DLD1 (cell line): ENCODE measurements around the gene METAP2.

Experiments used
- in situ Hi-C: cut with HindIII; loops from 2 replicates; pipeline ENCODE4 v1.10.0; 2017; ENCODE audit warnings: low sequenced_read_pairs

Gene METAP2

DNA sequence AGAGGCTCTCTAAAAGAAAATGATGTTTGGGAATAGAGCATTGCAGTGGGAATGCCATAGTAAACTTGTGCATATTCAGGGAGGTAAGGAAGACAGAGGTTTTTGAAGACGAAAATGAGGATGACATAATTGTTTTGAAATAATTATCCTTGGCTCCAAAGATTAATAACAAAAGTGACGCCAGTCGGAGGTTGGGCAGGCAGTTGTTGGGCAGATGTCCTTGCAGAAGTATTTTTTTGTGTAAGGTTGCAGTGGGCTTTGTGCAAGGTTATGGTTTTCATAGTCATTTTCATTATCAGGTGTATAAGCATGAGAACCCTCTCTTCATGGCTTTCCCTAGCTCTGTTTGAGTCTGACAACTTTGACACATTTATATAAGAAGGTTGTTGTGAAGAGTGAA lies 35.3 kb downstream of the METAP2 start:
- in situ Hi-C loops: no loop called here

DNA sequence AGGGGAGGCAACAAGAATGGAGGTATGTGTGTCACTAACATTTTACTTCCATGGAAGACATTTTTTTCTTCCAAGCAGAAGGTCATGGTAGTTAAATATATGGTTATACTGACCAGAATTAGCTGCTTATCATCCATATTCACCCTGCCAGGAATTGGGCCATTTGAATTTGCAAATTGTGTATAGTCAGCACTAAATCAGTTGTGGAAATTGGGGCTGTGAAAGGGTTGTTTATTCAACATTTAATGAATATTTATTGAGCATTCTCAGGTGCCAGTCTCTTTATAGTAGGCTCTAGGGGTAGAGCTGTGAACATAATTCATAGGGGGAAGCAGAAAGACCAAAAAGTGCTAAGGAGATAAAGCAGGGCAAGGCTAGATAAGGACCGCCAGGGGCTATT lies 38.0 kb downstream of the METAP2 start:
- in situ Hi-C loops: no loop called here

DNA sequence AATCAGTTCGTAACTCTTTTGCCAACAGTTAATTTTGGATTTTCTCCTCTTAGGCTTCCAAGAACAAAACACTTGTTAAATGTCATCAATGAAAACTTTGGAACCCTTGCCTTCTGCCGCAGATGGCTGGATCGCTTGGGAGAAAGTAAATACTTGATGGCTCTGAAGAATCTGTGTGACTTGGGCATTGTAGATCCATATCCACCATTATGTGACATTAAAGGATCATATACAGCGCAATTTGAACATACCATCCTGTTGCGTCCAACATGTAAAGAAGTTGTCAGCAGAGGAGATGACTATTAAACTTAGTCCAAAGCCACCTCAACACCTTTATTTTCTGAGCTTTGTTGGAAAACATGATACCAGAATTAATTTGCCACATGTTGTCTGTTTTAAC lies 39.6 kb downstream of the METAP2 start:
- in situ Hi-C loops: no loop called here

DNA sequence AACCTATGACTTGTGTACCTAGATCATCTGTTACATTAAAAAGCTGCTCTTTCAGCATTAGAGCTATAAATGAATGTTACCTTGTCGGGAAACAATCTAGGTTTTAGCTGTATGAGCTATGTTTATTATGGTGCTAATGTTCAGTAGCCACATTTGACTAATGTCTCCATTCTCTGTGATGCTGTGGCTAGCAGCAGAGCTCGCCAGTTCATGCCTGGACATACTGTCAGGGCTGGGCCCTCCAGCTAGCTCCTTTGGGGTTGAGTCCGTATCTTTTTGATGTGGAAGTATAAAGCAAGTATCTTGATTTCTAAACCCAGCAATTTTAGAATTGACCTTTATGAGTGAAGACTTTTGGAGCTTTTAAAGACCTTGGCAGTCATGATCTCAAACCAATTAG lies 41.2 kb downstream of the METAP2 start:
- in situ Hi-C loops: no loop called here

DNA sequence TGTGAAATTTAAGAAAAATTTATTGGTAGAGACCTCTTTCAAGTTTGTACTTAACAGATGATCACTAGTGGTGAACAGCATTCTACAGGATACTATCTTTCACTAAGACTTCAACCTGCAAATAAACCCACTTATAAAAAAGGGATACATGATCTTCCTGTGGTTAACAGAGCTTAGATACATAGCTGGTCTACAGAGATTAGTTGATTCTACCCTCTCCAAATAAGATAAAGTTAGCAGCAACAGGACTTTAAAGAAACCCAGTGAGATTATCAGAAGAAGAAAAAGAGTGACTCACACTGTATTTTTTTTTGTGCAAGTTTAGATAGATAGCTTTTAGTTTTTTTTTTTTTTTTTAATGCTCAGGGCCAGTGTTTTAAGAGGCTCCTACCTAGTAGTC lies 42.8 kb downstream of the METAP2 start:
- in situ Hi-C loops: no loop called here

DNA sequence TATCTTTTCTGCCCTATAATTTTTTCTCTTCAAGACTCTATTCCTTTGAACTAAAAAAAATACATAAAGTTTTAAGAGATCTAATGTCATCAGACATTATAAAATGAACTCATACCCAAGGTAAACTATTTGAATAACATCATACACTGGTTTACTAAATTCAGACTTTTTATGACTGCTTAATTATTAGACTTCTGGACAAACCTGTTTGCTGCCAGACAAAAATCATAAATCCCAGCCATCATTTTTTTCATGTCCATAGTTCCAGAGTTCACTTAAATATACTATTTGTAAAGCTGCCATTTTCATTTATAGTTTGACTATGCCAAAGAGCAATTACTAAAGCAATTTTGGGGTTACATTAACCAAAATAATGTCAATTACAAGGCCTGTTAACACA lies 43.3 kb downstream of the METAP2 start:
- in situ Hi-C loops: no loop called here

DNA sequence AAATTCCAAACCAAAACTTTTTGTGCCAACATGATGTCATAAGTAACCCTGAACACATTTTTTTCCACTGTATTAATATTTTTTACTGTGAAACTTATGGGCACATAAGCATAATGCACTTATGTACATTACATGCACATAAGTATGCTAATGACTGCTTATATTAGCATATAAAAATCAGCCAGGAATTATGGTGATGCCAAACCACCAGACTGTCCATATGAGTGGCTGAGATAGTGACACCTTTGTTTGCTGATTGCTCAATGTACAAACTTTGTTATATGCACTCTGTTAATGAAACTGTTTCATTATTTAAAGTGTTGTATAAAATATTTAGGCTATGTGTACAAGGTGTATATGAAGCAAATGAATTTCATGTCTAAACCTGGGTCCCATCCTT lies 45.0 kb downstream of the METAP2 start:
- in situ Hi-C loops: no loop called here

DNA sequence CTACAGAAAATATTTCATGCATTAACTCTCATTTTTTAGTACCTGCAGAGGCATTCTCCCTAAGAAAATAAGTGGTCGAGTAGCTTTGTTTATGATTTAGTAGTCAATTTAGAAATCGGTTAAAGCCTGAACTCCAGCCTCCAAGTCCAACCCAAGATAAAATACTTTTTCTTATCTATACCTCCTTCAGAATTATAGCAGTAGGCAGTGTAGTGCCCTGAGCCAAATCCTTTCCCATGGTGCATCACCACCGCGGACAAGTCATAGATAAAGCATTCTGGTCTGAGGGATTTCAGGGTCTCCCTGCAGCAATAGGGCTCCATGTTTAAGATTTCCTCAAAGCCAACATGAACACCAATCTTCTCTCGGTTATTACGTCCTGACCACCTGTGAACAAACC lies 46.9 kb downstream of the METAP2 start:
- in situ Hi-C loops: no loop called here

DNA sequence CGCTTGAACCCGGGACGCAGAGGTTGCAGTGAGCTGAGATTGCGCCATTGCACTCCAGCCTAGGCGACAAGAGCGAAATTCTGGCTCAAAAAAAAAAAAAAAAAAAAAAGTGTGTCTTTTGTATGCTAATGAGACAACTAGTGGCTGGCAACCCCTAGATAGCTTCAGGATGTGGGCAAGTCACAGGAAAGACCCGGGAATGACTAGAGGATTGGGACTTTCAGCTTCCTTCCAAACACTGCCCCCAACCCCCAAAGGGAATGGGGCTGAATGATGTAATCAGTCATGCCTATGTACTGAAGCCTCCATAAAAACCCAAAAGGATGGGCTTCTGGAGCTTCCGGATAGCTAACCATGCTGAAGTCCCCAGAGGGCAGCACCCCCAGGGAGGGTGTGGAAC lies 48.7 kb downstream of the METAP2 start:
- in situ Hi-C loops: no loop called here

DNA sequence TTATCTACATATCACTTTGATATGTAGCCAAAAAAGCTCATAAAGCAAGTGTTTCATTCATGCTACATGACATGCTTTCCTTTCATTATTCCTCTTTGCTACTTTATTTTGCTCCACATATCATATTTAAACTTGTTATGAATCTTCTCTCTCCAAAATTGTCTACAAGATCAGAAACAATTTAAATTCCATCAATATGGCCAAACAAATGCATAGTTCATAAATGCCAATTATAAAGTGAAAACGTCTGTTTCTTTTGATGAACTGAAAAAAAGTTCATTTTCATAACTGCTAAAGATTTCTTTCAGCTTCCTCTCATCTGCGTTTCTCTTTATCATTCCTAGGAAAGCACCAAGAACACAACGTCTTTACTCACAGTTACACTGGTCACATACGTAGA lies 54.5 kb downstream of the METAP2 start:
- in situ Hi-C loops: loop anchor here (25.0 kb wide), 1 partner anchor 416 kb away; no protein-coding TSS in a partner anchor

DNA sequence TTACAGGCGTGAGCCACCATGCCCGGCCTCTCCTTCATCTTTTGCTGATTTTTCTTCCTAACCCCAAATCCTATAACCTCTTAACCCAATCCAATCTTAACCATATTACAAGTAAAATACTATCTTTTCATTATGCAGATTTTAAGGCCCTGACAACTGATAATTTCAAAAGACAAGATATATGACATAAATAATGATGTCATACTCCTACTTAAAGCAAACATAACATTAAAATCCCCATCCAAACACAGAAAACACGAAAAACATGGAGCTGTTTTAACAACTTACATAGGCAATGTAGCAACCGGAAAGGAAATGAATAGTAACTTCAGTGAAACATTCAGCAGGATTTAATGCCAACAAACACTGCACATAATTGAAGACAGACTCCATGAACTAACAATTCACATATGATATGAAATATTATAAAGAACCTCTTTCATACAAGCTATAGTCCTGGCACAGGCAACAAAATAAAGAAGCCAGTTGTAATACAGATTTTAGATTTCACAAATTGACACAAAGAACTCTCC lies 55.8 kb downstream of the METAP2 start:
- in situ Hi-C loops: loop anchor here (25.0 kb wide), 1 partner anchor 417 kb away; no protein-coding TSS in a partner anchor

DNA sequence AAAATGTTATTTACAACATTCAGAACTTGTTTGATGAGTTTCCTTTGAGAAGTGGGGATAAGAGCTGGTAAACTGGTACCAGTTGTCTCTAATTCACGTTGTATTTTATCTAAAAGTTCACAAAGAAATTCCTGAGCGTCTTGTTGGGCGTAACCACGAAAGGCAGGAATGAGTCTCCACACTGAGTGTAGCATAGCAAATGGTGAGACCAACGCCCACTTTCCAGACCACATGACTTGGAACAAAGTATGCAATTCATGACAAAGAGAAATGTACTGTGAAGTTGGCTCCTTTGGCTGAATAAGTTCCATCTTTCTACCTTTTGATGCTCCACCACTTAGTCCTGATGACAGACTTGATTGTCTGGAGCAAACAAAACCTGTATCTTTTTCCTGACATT lies 58.9 kb downstream of the METAP2 start:
- in situ Hi-C loops: loop anchor here (25.0 kb wide), 1 partner anchor 421 kb away; no protein-coding TSS in a partner anchor

DNA sequence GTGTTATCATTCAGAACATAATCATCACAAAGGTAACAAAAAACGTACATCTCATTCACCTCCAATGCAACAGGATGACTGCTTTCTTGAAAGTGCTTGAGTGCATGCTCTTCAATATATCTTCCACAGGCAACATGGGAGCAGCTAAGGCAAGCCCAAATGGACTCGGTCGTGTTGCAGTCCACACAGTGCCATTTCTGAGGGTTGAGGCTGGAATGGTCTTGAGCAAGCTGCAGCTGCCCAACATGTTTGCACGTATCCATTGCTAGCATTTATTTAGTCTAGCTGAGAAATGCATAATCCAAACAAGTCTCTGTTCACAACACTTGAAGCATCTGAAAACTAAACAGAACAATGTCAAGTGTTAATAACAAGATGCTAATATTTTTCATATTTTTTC lies 60.0 kb downstream of the METAP2 start:
- in situ Hi-C loops: loop anchor here (25.0 kb wide), 1 partner anchor 422 kb away; no protein-coding TSS in a partner anchor

DNA sequence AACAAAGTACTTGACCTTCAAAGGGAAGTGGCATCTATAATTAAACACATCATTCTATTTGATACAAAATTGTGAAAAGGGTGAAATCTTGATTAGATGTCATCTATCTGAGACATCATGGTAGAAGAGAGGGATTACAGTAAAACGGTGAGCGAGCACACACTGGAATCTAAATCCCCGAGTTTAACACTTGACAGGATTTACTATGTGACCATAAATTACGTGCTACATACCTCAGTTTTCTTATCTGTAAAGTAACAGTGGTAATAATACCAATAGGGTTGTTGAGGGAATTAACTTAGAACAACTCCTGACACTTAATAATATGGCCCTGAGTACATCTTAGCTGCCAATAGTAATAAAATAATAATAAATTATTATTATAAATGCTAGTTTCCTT lies 64.1 kb downstream of the METAP2 start:
- in situ Hi-C loops: loop anchor here (25.0 kb wide), 1 partner anchor 426 kb away; no protein-coding TSS in a partner anchor

DNA sequence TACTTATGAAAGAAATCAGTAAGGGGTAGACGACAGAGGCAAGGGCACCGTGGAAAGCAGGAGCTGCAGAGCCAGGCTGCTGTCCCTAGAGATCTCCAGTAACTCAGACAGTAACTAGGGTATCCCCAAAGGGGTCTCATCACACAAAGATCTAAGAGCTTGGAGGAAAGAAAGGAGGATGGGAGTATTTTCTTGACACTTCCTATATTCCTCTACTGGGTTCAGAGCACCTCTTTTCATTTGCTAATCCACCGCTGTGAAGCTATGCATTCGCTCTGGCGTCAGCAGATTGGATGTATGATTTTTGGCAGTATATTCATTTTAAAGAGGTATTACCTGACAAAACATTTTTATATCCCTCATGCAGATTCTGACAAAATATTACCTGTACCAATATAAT lies 64.7 kb downstream of the METAP2 start:
- in situ Hi-C loops: loop anchor here (25.0 kb wide), 1 partner anchor 426 kb away; no protein-coding TSS in a partner anchor

DNA sequence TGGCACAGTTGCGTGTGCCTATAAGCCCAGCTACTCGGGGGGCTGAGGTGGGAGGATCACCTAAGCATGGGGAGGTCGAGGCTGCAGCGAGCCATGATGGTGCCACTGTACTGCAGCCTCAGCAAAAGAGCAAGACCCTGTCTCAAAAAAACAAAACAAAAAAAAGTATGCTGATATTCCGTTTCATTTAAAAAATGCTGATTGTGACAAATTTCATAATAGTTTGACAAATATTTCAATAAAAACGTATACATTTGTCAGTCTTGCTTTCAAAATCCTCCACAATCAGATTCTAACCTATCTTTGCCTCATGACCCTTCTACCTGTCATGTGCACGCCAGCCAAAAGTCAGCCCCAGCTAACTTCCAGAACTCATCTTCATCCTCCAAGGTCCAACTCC lies 67.5 kb downstream of the METAP2 start:
- in situ Hi-C loops: loop anchor here (25.0 kb wide), 1 partner anchor 429 kb away; no protein-coding TSS in a partner anchor

DNA sequence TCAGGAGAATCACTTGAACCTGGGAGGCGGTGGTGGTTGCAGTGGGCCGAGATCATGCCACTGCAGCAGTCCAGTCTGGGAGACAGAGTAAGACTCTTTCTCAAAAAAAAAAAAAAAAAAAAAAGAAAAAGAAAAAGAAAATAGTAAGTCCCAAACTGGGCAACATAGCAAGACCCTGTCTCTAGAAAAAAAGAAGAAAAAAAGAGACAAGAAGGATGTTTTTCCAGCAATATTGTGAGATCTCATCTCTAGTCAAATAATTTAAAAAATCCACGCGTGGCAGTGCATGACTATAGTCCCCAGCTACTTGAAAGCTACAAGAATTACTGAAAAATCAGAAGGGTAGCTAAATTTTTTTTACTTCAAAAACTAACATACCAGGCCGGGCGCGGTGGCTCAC lies 69.4 kb downstream of the METAP2 start:
- in situ Hi-C loops: loop anchor here (25.0 kb wide), 1 partner anchor 431 kb away; no protein-coding TSS in a partner anchor

DNA sequence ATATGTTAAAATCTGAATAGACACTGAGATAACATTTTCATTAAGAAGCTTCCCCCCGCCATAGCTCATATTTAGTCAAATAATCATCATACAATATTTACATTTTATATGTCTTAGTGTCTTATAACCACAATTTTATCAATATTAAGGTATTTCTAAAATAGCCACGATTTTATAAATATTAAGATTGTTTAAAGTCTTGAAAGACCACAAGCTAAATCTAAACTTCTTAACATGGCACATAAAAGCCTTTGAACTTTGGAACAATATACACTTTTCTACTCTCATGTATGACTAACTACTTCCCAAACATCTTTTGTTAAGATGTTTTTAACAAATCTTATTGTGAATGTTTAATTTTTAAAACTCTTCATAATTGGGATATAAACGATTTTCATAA lies 70.8 kb downstream of the METAP2 start:
- in situ Hi-C loops: loop anchor here (25.0 kb wide), 1 partner anchor 432 kb away; no protein-coding TSS in a partner anchor

DNA sequence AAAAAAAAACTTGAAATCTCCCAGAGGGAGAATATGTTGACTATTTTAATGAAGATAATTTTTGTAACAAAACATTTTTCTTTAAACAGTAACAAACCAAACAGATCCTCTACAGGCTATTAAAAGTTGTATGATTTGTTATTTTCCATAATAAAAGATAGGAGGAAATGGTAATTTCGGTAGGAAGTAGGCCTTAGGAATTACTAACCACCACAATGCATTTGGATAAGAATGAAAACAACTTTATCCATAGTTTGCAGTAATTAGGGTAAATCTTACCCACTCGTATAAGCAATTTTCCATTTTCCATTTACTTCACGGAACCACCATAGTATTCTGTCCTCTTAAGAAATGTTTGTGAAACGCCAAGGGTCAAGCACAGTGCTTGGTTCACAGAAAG lies 71.4 kb downstream of the METAP2 start:
- in situ Hi-C loops: loop anchor here (25.0 kb wide), 1 partner anchor 433 kb away; no protein-coding TSS in a partner anchor

DNA sequence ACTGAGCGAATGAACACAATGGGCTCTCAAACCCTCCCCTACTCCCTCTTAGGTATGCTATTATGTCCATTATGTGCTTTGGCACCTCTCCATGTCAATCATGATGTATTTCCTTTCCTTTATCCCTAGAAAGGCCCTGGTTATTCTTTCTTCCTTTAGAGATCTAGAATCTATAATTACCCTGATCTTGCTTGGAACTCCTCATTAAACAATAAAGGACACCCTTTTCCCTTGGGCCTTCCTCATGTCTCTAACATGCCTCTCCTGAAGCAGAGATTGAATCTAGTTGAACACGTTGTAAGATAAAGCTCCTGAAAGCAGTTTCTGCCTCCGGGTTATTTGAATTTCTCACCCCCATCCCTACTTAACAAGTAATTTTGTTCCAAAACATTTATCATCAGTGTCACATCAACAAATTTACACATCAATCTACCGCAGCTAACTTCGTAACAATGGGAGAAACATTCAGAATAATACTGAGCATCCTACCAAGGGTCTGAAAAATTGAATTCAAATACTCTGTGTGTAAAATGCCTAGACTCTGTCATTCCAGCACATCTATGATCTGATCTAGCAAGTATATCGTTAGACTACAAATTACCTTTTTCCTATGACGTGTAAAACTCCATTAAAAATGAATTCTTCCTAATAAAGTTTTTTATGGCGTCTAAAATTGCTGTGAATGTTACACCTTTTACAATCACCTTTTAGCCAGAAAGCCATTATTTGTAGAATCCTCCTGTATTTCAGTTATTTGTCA lies 72.0 kb downstream of the METAP2 start:
- in situ Hi-C loops: loop anchor here (25.0 kb wide), 1 partner anchor 434 kb away; no protein-coding TSS in a partner anchor

DNA sequence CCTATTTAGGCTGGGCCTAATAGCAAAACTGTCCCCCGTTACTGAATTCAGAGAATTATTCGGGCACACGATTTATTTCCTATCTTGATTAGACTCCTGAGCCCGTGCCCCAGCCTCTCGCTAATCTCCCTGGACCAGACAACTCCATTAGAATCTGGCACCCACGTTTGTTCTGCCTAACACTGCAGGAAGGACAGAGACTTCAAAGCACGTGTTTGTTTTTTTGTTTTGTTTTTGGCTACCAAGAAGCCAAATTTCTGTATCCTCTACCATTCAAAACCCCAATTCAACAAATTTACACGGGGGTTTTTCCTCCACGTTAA lies 72.5 kb downstream of the METAP2 start:
- in situ Hi-C loops: loop anchor here (25.0 kb wide), 1 partner anchor 434 kb away; no protein-coding TSS in a partner anchor

DNA sequence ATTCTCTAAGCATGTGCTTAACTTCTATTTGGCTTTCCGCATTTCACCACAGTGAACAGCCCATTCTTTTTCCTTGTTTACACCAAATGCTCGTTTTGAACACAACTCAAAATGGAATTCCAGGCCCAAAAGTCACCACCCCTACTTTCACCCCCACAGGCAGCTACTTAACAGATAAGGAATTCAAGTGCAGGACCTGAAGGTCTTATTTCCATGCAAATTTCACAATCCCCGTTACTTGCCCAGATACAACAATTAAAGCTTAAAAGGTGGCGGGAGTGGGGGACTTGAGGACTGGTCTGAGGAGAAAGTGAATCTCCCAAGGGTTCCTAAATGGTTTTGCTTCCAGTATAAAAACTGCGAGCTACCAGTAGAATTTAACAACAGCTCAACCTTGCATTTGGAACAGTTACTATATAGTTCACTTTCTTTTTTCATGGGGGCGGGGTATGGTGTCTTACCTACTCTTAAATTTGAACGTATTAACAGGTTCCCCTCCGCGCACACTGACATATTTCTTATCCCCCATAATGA lies 73.6 kb downstream of the METAP2 start:
- in situ Hi-C loops: loop anchor here (25.0 kb wide), 1 partner anchor 435 kb away; no protein-coding TSS in a partner anchor
